Testis (tissue), 2 donors: ENCODE data around the gene SPAG8.

ENCODE experiments used
- POLR2A ChIP-seq: fragments of 450-650 bp; IDR thresholded peaks from one replicate; pipeline ENCODE4 v1.6.1; 2017; ENCODE audit warnings: antibody characterized with exemption, mild to moderate bottlenecking, moderate library complexity
- TF ChIP-seq, protein P1 (sequence below), 3 experiments: fragments of 450-650 bp in 2 of 3; fragments of 200-600 bp in 1 of 3; sonication (generic) in 1 of 3; IDR thresholded peaks; one replicate each; pipeline ENCODE4 v1.5.1; 2016 to 2019; ENCODE audit warnings: antibody characterized with exemption in 3 of 3, mild to moderate bottlenecking in 2 of 3, moderate library complexity in 1 of 3

DNA sequence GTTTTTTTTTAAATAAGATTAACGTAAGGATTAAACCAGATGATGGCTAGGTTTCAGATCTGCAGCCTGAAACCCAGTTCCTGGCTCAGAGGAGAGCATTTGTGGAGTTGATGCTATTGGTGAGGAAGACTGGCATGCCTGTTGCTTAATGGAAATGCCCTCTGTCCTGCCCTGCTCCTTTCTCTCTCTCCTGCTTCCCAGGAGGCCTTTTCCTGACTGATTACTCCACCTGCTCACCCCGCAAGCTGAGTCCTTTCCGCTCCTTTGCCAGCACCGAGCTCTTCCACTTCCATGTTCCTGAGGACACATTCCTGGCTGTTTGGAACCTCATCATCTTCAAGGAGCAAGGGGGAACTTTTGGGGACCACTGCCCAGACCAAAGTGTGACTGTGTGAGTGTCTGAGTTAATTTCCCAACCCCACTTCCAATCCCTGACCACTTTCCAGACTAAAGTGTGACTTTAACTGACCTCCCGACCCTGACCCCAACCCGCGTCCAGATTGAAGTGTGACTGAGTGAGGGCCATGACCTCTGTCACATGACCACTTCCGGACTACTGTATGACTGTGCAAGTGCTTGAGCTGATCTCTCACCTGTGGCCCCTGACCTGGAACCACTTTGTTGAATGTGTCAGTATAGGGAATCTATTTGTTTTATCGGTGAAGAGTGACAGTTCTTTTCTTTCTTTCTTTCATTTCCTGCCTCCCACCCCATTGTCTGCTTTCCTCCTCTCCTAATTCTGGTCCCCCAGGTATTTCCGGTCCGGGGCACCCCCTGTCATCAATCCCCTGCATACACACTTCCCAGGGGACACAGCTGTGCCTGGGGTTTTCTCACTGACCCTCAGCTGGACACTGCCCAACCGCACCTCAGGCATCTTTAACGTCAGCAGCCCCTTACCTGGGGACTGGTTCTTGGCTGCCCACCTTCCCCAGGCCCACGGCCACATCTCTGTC lies 22.5 kb upstream of the SPAG8 start:
- TF ChIP-seq, protein P1, sequence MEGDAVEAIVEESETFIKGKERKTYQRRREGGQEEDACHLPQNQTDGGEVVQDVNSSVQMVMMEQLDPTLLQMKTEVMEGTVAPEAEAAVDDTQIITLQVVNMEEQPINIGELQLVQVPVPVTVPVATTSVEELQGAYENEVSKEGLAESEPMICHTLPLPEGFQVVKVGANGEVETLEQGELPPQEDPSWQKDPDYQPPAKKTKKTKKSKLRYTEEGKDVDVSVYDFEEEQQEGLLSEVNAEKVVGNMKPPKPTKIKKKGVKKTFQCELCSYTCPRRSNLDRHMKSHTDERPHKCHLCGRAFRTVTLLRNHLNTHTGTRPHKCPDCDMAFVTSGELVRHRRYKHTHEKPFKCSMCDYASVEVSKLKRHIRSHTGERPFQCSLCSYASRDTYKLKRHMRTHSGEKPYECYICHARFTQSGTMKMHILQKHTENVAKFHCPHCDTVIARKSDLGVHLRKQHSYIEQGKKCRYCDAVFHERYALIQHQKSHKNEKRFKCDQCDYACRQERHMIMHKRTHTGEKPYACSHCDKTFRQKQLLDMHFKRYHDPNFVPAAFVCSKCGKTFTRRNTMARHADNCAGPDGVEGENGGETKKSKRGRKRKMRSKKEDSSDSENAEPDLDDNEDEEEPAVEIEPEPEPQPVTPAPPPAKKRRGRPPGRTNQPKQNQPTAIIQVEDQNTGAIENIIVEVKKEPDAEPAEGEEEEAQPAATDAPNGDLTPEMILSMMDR (IDR thresholded peaks at IDR 0.05) = no peak
- TF ChIP-seq POLR2A = no peak
